Measurements from ENCODE around the gene DUOXA2.
"Not testable (repeated sequence)": the region's sequence is repeated elsewhere in the genome, so short reads cannot be mapped to it uniquely, and the experiment has no call there.

DUOXA2 gene

DNA sequence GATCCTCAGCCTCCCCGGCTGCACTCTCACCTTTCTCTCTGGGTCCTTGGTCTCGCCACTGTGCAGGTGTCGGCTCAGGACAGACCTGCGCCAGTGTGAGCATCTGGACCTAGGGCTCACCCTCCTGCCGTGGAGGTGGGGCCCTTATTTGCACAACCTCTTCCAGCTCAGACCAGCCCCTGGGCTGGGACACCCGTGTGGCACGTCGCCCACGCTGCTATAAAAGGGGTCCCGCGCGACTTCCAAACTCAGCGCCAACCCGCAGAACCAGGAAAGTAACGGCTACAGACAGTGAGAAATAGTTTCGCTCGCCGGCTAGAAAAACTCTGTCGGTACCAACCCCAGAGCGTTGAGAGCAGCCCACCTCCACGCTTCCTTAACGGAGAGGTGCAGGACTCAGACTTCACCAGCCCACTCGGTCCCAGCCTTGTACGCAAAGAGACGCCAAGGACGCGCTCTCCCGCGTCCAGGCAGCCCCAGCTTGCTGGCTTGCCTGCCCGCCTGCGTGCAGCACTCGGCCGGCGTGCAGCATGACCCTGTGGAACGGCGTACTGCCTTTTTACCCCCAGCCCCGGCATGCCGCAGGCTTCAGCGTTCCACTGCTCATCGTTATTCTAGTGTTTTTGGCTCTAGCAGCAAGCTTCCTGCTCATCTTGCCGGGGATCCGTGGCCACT lies at the start of gene DUOXA2, which contains the start of gene DUOX2:
Gene DUOXA2, plus strand, starts transcription at position 251 of the 675 bp plus-strand sequence. Its CDS starts 280 bp downstream, at position 531.
Gene DUOX2, minus strand, starts transcription at position 97 of the 675 bp plus-strand sequence. CDS start 761 bp downstream, outside the sequence.
- DNase-seq: peak; percentile 31

DNA sequence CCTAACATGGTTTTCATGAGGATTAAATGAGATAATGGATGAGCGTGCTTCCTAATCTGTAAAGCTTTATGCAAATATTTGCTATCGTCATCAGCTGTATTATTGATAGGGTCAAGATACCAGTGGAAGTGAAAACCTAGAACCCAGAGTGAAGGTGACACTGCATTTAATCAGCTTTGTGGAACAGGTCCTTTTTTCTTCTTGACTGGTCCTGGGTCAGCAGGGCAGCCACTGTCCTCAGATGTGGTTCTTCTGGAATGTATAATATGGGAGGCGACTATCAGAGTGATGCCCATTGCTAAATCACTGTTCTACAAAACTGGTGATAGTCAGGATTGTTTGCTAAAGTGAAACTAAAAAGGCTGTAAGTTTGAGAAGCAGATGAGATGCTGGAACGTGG lies 49.7 kb upstream of the DUOXA2 start:
- DNase-seq: no peak

DNA sequence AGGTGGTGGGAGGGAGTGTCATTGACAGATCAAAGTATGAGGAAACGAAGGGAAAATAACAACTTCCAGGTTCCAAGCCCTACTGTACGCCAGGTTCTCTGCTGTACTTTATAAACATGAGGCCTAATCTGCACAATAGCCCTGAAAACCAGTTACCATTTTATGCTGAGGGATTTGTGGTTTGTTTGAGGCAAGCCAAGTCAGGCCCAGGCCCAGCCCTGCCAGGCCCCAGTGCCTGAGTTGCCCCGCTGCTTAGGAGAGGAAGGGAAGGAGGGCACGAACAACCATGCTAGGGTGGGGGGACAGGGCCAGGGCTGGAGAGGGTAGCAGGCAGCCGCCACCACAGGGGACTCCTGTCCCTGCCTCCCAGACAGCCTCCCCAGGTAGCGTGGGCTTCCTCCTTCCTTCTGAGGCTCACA lies 44.2 kb upstream of the DUOXA2 start:
- DNase-seq: not testable (repeated sequence)

DNA sequence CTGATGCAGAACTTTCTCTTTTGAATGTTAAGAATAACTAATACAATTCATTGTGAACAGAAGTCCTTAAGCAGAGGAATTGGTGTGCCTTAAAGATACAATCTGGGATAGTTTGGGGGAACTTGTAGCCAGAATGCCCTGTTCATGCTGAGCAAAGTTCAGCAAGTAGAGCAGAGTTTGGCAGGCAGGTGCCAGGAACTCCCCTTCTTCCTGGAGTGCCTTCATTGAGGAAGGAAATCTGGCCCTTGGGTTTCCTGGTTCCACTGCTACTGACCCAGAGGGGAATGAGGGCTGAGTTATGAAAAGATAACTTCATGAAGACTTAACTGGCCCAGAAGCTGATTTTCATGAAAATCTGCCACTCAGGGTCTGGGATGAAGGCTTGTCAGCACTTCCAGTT lies 40.5 kb upstream of the DUOXA2 start:
- not testable (repeated sequence) for DNase-seq

DNA sequence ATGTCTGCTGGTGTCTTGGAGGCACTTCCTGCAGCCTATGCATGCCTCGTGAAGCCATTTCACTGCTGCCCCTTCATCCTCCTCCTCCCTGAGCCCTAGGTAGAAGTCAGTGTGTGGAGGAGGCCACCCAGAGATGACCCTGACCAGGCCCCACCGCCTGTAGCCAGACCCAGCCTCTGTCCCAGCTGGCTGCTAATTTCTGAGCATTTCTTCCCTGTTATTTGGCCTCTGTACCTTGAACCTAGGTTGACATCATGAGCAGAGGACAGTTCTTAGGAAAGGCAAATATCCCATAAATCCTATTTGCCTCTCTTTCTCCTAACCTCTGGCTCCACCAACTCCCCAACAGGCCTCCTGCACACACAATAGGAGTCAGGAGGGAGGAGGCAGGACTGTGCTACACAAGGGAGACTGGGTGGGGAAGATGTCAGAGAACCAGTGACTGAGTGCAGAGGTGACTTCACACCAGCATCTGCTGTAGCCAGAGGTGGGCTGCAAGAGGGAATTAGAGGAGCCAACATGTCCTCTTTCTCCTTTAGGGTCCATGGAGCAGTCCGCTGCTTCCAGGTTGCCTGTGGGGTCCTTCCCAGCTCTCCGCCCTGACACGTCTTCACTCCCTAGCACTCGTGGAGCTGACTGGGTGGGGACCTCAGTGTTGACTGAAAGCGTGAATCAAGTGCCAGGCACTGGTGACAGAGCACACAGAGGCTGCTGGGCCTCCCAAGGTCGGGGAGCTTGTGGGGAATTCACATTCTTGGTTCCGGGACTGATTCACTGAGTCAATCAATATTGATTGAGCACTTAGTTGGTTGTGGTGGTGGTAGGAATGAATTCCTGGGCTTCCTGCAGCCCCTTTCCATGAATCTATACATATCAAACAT lies 38.4 kb upstream of the DUOXA2 start:
- DNase-seq: not testable (repeated sequence)

DNA sequence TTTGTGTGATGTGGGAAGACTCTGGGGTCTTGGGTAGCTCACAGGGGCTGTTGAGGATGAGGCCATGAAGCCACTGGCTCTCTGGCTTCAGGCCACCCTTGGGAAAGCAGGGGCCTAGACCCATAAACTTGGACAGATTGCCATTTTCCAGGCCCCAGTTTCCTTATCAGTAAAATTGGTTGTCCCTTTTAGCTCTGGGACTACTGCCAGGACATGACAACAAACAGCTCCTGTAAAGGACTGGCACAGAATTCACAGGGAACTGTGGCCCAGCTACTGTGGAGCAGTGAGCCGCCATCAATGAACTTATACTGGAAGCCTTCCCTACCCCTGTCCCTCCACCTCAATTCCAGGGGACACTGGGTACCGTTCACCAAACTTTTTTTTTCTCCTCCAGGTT lies 36.7 kb upstream of the DUOXA2 start:
- DNase-seq: not testable (repeated sequence)

DNA sequence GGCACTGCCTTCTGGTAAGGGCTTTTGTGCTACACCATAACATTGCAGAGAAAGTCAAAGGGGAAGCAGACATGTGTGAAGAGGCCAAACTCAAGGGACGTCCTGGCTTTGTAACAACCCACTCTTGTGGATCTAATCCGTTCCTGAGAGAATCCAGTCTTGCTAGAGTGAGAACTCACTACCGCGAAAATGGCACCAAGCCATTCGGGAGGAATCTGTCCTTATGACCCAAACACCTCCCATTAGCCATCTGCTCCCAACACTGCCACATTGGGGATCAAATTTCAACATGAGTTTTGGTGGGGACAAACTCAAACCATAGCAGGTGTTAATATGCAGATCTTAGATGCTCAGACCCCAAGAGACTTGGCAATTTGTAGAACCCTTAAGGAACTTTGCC lies 34.9 kb upstream of the DUOXA2 start:
- DNase-seq: peak; percentile 1

DNA sequence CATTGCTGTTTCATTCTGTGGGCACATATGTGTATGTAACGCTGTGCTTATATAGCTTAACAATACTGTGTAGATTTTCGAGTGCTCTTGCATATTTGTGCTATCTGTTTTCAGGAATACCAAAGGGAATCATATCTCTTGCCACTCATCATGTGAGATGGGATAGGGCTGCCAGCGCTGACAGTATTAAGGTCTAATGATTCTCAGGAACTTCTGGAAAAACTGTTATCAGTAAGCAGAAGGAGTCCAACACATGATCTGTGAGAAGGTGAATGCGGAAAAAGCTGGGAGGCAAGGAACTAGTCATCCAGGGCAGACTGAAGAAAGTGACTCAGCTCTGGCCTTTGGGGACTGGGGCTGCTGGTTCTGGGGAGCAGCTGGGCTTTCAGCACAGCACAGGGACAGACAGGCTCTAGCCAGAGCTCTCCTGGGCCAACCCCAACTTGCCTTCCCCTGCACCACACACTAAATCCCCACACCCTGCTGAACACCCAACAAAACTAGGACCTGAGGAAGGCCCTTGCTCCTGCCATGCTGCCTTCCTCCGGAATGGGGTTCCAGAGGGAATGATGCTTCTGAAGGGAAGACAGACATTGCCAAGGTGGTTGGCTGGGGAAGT lies 34.4 kb upstream of the DUOXA2 start:
- DNase-seq: not testable (repeated sequence)

DNA sequence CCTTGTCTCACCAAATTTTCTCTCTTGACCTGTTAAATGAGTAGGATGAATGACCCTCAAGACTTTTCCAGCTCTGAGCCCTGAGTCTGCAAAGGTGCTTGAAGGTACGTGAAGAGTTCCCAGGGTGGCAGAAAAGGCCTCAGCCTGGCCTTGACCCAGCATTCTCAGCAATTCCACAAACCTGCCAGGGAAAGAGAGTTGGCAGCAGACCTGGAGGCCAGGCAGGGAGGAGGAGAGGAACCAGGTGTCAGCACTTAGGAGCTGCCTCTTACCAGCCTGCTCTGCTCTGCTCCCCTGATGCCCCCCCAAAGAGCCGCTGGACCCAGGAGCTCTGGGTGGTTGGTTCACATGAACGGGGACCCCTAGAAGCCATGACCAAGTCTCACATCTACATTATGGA lies 33.5 kb upstream of the DUOXA2 start:
- DNase-seq: not testable (repeated sequence)

DNA sequence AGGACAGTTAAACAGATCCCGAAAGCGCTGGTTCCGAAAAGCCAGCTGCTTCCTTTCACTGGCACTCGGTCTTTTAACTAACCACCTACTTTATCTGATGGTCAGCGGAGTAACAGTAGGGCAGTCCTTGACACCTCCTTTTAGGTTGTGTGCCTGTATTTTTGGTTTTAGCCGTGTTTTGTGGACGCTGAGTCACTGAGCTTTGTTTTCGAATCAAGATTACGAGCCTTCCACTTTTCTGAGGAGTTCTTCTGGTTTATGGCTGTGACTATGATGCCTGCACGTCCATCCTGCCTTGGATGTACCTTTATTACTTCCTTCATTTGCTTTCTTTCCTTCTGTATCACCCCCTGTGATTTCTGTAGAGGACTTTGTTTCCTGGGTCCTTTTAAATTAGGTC lies 31.7 kb upstream of the DUOXA2 start:
- not testable (repeated sequence) for DNase-seq

DNA sequence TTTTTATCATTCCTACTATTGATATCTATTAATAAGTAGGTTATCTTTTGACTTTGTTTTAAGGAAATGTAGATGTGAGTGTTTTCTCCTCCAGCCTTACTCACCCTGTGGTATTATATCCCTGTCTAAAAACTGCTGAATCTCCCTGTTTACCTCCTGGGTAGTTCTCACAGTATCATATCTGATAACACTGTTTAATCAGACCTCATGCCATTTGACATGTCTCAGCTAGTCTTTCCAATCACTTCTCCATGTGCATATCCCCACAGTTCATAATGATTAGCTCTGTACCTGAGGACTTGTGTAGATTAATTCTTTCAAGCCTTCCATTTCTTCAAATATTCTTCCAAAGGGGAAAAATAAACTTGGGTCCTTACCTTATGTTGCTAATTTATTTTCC lies 30.9 kb upstream of the DUOXA2 start:
- no peak for DNase-seq

DNA sequence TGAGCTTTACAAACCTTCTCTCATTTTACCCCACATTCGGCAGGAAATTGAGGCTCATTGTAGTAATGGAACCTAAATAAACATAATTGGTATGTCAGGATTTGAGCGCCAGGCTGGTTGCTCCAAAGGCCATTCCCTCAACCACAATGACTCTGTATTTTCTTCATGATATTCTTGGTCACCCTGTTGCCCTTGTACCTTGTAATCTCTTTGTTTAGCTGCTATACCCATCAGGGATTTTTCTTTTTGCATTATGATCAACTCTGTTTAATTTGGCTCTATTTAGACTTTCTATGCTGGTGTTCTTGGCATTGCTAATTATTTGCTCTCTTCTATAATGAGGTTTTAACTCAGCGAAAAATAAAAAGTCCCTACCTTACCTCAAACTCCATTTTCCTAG lies 30.0 kb upstream of the DUOXA2 start:
- no peak for DNase-seq

DNA sequence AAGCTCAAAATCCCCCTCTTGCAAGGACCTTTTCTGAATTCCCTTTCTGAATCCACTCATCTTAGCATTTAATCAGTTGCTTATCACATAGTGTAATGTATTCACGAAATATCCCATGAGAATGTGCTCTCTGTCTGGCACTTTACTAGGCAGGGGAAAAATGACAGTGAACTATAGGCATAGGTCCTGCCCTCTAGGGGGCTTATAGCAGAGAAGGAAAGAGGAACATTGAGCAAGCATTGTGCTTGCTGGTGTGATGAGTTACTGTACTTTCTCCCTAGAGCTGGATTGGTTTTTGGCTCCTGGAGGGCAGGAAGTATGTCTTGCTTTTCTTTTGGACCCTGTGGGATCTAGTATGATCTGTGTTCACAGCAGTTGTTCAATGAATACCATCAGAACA lies 26.6 kb upstream of the DUOXA2 start:
- no peak for DNase-seq

DNA sequence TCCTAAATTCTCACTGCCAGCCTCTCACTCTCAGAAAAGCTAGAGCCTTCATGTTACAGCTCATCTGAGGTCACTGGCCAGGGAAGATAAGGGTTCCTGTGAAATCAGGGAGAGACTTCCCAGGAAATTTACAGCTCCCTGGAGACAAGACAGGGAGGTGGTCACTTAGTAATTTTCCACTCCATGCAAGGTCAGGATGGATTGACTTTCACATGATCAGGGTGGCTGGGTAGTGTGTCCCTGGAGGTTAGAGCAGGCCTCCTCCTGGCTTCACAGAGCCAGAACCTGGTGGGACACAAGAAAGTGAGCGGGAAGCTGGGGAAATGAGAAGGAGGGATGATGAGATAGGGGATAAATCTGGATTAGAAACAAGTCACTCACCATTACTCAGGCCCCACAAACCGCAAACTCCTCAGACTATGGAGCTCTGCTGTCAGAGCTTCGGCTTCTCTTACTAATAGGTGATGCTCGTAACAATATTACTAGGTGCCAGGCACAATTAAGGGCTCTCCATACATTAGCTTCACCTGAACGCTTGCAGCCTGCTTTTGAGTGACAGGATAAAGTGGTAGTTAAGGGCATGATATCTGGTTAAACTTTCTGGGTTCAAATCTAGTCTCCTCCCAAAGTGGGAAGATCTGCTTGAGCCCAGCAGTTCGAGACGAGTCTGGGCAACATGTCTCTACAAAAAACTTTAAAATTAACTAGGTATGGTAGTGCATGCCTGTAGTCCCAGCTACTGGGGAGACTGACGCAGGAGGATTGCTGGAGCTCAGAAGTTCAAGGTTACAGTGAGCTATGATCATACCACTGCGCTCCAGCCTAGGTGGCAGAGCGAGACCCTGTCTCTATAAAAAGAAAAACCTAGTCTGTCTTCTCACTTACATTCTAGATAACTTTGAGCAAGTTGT lies 25.1 kb upstream of the DUOXA2 start:
- DNase-seq: no peak

DNA sequence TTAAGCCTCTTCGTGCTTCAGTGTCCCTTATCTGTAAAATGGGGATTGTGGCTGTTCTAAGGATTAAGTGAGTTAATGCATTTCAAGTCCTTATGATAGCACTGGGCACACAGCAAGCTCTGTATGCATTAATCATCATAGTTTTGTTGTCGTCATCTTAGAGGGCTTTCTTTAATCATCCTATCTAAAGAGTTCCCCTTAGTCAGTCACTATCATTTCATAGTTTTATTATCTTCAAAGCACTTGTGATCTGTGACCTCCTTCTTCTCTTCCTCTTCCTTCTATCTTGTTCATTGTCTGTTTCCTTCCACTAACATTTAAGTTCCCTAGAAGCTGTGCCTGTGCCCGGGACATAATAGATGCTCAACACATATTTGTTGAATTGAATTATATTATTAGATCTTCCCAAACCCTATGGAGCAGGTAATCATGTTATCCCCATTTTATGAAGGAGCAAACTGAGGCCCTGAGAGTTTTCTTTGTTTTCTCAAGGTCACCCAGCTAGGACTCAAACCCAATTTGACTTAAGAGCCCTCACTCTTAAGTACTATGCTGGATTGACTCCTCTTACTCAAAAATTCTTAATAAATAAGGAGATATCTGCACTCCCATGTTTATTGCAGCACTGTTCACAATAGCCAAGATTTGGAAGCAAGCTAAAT lies 24.3 kb upstream of the DUOXA2 start:
- no peak for DNase-seq

DNA sequence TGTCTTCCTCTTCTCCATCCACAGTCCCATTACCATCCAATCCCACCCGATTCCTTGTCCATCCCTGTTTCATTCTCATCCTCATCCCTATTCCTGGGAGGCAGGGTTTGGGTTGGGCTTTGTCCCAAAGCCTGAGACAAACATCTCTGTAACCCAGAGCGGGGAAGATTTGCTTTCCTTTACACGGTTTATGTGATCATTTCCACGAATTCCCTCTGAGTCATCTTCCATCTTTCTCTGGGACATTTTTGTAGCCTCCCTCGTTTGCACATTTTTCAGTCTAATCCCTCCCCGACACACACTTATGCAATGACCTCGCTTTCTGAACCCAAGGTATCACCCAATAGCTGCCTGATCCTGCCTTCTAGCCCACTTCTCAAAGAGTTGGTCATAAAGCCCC lies 23.0 kb upstream of the DUOXA2 start:
- no peak for DNase-seq

DNA sequence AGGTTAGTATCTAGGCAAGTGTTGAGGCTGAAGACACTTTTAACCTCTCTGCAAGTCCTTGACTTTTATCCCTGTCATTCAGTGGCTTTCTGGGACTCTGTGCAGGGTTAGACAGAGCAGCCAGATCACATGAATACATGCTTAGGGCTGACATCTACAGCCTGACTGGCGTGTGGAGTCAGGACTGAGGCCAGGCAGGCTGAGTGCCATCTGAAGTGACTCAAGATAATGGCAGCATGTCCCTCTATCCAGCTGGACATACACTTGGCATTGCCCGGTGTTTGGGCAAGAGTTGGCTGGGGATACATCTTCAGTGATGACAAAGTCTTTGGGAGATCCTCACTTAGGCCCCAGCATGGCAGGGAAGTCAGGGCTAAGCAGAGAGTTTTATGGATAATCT lies 22.6 kb upstream of the DUOXA2 start:
- no peak for DNase-seq

DNA sequence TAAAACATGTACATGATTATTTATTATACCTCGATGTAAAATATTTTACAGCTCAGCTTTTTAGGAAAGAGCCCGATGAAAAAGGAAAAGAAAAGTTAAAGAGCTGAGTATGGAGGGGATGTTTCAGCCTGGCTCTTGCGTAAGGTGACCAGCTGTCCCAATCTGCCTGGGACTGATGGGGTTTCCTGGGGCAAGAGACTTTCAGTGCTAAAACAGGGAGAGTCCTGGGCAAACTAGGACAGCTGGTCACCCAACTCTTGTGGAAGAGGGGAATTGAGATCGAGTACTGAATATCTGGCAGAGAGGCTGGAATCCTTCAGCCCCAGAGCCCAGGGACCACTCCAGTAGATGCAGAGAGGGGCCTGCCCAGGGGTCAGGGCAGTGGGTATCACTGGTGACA lies 21.1 kb upstream of the DUOXA2 start:
- DNase-seq: no peak

DNA sequence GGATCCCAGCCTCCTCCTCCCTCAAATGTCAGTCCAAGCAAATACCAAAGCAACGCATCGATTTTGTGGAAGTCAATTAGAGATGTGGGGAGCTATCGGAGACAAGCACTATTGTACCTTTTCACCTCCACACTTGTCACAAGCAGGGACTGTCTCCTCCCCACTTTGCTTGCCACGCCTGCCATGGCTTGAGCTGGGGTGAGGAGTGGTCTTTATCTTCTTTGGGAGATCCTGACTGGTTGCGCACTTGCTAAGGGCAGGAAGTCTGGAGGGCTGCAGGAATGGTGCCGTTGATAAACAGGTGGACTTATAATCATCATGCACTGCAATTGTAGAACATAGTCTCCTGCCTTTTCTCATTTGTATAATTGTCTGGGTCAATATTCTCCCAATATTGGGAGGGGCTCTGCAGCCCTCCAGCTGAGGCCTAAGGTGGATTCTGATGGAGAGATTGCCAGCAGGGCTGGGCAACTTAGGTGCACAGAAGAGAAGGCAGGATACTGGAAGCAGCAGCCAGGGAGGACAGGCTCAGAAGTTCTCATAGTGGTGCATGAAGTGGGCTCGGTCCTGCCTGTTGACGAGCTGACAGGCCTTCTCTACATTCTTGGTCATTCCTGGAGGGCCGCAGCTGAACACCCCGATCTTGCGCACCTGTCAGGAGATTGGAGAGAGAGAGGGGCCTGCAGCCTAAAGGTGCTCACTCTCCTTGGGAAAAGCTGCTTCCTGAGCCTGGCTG lies 20.3 kb upstream of the DUOXA2 start:
- no peak for DNase-seq

DNA sequence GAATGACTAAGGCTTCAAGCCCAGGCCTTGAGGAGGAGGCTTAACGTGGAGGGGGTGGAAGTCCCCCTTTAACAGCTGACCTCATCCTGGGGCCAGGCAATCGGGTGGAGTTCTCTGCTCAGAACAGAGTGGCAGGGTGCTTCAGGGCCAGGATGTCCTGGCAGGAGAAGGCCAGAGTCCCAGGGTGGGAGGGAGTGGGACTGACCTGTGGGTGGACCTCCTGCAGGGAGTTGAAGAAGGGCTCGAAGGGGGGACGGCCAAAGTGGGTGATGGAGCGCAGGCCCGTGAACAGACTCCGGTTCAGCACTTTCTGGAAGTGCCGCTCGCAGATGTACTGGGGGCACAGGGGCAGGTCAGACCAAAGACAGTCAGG lies 19.8 kb upstream of the DUOXA2 start:
- DNase-seq: no peak

DNA sequence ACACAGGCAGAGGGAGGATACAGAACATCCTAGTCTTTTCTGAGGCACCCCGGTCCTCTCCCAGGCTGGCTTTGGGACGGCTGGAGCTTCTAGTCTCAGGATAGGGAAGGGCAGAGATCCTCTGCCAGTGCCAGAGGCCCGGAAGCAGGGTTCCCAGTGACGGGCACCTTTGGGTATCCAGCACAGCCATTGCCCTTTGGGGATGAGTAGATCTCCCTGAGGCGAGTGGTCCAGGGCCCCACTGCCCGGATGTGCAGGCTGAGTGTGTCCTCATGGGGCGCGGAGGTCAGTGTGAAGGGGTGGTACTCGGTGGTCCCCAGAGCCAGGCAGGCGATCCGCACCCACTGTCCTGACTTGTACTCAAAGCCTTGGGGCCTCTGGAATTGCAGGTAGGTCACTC lies 18.5 kb upstream of the DUOXA2 start:
- DNase-seq: no peak
